Activated T-cell treated with anti-CD3 and anti-CD28 coated beads, Interleukin-2, amount 50 U/mL, for 72 hours (primary cell): ENCODE data around the gene ZNF408. TPM values are rescaled to one million over a fixed set of nuclear protein-coding genes. Genes with fewer than 3 reads are reported as not detected.
A peak's percentile ranks its signal among the peaks of the same experiment; 100 is the strongest.

Experiments
- ATAC-seq, 2 donors: fragments of 150-1000 bp; cut with Tn5 transposase; replicated peaks in 1 of 2; 2 replicates each; pipeline ENCODE4 v1.10.0; 2021; ENCODE audit warnings: moderate library complexity in 2 of 2, mild to moderate bottlenecking in 1 of 2
- DNase-seq, 2 donors: peaks; one replicate each; pipeline ENCODE4 v3.0.0; 2021 to 2022; ENCODE audit warnings: mixed read lengths in 1 of 2
- H3K27ac Mint-ChIP-seq: one replicate; pipeline ENCODE4 v1.8.0; 2022; ENCODE audit warnings: mild to moderate bottlenecking, moderate library complexity, mixed read lengths
- H3K27me3 Mint-ChIP-seq: one replicate; pipeline ENCODE4 v1.8.0; 2022; ENCODE audit warnings: low read depth, mixed read lengths
- H3K36me3 Mint-ChIP-seq, 2 donors: one replicate each; pipeline ENCODE4 v1.8.0; 2022; ENCODE audit warnings: mixed read lengths in 2 of 2, mild to moderate bottlenecking in 1 of 2; ENCODE audit not compliant: insufficient read depth in 2 of 2
- H3K4me1 Mint-ChIP-seq: one replicate; pipeline ENCODE4 v1.8.0; 2022; ENCODE audit warnings: low read depth, mixed read lengths
- H3K4me3 Mint-ChIP-seq, 2 donors: one replicate each; pipeline ENCODE4 v1.8.0; 2022; ENCODE audit warnings: mild to moderate bottlenecking in 2 of 2, mixed read lengths in 2 of 2, moderate library complexity in 2 of 2
- H3K9me3 Mint-ChIP-seq, 2 donors: one replicate each; pipeline ENCODE4 v1.8.0; 2022; ENCODE audit warnings: mixed read lengths in 2 of 2
- total RNA-seq, 2 donors: library from RNA; stranded (reverse); gene quantifications; one replicate each; pipeline ENCODE4 v1.2.3, GENCODE V29; 2022

Gene ZNF408
- total RNA-seq, 2 donors from 2014 or later: 17.8 to 18.2 TPM

GRCh38 chr11:46718155-46719019 lies 17.6 kb downstream of the ZNF408 start:
- DNase-seq (no peak), ATAC-seq (no peak)
- no peaks in the 10 kb centered on the region for H3K9me3 Mint-ChIP-seq
- peaks cover 7% of the 10 kb centered on the region for H3K4me1 Mint-ChIP-seq
- no peak overlapping the region for H3K27ac Mint-ChIP-seq
- H3K27me3 Mint-ChIP-seq: no peaks in the 10 kb centered on the region
- H3K4me3 Mint-ChIP-seq: no peak overlapping the region
- no peaks in the 10 kb centered on the region for H3K36me3 Mint-ChIP-seq

DNA sequence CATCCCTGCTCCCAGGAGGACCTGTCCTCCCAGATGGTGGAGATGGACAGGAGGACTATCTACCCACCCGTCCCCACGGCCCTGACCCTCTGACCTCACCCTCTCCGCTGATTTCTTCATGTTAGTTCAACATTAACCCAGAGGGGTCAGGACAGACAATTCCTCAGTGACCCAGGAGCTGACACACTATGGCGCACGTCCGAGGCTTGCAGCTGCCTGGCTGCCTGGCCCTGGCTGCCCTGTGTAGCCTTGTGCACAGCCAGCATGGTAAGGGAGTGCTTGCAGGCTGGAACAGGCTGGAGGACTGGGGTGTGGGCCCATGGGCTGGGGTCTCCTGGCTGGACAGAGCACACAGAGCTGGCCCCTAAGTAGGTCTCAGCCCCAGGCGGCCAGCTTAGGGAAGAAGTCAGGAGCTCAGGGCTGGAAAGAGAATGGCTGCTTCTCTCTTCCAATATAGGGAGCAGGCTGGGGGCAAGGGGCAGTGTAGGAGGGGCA lies 18.3 kb downstream of the ZNF408 start, which contains the start of gene F2:
Gene F2, plus strand, starts transcription at position 166 of the 495 bp plus-strand sequence. Its CDS starts 23 bp downstream, at position 189.
- H3K27ac Mint-ChIP-seq: no peak within 1 kb of the TSS
- H3K9me3 Mint-ChIP-seq: no peaks in the 10 kb centered on the region
- peaks cover 7% of the 10 kb centered on the region for H3K4me1 Mint-ChIP-seq
- no peak within 1 kb of the TSS for H3K4me3 Mint-ChIP-seq
- ATAC-seq (no peak), DNase-seq (no peak)
- H3K36me3 Mint-ChIP-seq: no peaks in the 10 kb centered on the region
- no peaks in the 10 kb centered on the region for H3K27me3 Mint-ChIP-seq

DNA sequence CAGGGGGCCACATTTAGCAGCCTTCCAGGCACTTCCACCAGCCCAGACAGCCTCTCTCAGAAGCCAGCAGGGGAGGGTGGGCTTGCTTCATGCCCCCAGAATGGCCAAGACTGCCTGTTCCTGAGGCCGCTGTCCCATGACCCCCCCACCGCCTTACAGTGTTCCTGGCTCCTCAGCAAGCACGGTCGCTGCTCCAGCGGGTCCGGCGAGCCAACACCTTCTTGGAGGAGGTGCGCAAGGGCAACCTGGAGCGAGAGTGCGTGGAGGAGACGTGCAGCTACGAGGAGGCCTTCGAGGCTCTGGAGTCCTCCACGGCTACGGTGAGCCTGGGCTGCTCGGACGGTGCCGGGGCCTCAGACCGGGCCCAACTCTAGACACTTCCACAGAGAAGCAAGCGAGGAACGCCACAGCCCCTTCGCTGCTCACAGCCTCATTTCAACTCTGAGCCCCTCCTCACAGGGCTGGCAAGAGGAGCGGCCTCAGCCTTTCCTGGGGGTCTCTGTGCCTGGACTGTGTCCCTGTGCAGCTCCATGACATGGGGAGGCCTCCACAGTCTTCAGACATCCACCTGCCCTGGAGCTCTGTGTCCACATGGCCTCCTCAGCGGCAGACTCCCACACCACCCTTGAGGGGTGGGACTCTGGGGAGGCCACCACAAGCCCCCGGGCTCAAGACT lies 18.9 kb downstream of the ZNF408 start:
- peaks cover 2% of the 10 kb centered on the region for H3K4me1 Mint-ChIP-seq
- H3K36me3 Mint-ChIP-seq: no peaks in the 10 kb centered on the region
- H3K27ac Mint-ChIP-seq: no peak overlapping the region
- DNase-seq (no peak), ATAC-seq (peak in 1 of 2 donors; percentile 11)
- H3K4me3 Mint-ChIP-seq: no peak overlapping the region
- no peaks in the 10 kb centered on the region for H3K27me3 Mint-ChIP-seq
- no peaks in the 10 kb centered on the region for H3K9me3 Mint-ChIP-seq

DNA sequence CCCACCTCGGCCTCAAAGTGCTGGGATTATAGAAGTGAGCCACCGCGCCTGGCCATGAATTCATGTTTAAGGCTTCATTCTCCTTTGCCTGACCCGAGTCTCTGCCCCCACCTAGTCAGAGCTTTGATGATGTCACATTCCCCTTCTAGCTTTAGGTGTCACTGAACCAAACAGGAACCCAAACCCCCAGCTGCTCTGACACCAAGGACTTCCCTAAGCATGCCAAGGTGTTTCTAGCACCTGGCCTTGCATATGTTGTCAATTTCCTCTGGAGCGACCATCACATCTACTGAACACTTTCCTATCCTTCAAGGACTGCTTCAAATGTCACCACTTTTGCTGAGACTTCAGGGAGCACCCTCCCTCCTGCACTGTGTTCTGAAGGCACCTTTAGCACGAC lies 20.5 kb downstream of the ZNF408 start:
- no peak overlapping the region for H3K4me3 Mint-ChIP-seq
- no peak for DNase-seq
- no peak overlapping the region for H3K27ac Mint-ChIP-seq
- ATAC-seq: no peak
- H3K9me3 Mint-ChIP-seq: no peaks in the 10 kb centered on the region
- no peaks in the 10 kb centered on the region for H3K27me3 Mint-ChIP-seq
- H3K36me3 Mint-ChIP-seq: no peaks in the 10 kb centered on the region
- no peaks in the 10 kb centered on the region for H3K4me1 Mint-ChIP-seq

- Mint-ChIP-seq H3K4me1 (no peaks in the 10 kb centered on the region), H3K36me3 (no peaks in the 10 kb centered on the region), H3K9me3 (no peaks in the 10 kb centered on the region), H3K27me3 (no peaks in the 10 kb centered on the region), H3K27ac (no peak overlapping the region), H3K4me3 (no peak overlapping the region)
- DNase-seq (no peak), ATAC-seq (no peak)
These were observed 21.9 kb downstream of the ZNF408 start for GRCh38 chr11:46722566-46723358.

GRCh38 chr11:46723359-46723680 lies 22.5 kb downstream of the ZNF408 start:
- no peak for DNase-seq
- no peaks in the 10 kb centered on the region for H3K9me3 Mint-ChIP-seq
- no peaks in the 10 kb centered on the region for H3K27me3 Mint-ChIP-seq
- no peaks in the 10 kb centered on the region for H3K4me1 Mint-ChIP-seq
- H3K36me3 Mint-ChIP-seq: no peaks in the 10 kb centered on the region
- ATAC-seq: no peak
- H3K4me3 Mint-ChIP-seq: no peak overlapping the region
- H3K27ac Mint-ChIP-seq: no peak overlapping the region

DNA sequence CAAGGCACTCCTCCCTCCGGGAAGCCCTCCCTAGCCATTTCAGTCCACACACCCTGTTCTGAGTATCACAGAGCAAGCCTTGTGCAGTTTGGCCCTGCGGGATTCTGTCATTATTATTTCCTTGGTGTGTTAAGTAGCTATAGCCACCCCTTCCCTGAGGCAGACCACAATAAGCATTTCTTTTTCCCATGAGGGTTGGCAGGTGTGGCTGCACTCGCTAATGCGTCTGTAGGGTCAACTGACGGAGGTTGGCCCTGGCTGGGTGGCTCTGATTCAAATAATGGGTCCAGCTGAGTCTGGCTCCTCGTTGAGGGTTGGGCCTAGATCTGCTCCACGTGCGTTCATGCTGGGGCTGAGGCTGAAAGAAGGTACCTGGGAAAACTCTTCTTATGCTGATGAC lies 23.3 kb downstream of the ZNF408 start:
- DNase-seq (no peak), ATAC-seq (no peak)
- Mint-ChIP-seq H3K4me3 (no peak overlapping the region), H3K4me1 (no peaks in the 10 kb centered on the region), H3K9me3 (no peaks in the 10 kb centered on the region), H3K27me3 (no peaks in the 10 kb centered on the region), H3K36me3 (no peaks in the 10 kb centered on the region), H3K27ac (no peak overlapping the region)

GRCh38 chr11:46725338-46726205 lies 24.7 kb downstream of the ZNF408 start:
- H3K9me3 Mint-ChIP-seq: no peaks in the 10 kb centered on the region
- no peak overlapping the region for H3K27ac Mint-ChIP-seq
- peak in 1 of 2 donors; percentile 3 for ATAC-seq
- no peaks in the 10 kb centered on the region for H3K27me3 Mint-ChIP-seq
- H3K4me1 Mint-ChIP-seq: no peaks in the 10 kb centered on the region
- H3K4me3 Mint-ChIP-seq: no peak overlapping the region
- DNase-seq: no peak
- no peaks in the 10 kb centered on the region for H3K36me3 Mint-ChIP-seq

- Mint-ChIP-seq H3K4me1 (no peaks in the 10 kb centered on the region), H3K9me3 (no peaks in the 10 kb centered on the region), H3K27me3 (no peaks in the 10 kb centered on the region), H3K36me3 (no peaks in the 10 kb centered on the region), H3K4me3 (no peak overlapping the region), H3K27ac (no peak overlapping the region)
- ATAC-seq (no peak), DNase-seq (no peak)
These were observed 25.5 kb downstream of the ZNF408 start for GRCh38 chr11:46726206-46726862.

DNA sequence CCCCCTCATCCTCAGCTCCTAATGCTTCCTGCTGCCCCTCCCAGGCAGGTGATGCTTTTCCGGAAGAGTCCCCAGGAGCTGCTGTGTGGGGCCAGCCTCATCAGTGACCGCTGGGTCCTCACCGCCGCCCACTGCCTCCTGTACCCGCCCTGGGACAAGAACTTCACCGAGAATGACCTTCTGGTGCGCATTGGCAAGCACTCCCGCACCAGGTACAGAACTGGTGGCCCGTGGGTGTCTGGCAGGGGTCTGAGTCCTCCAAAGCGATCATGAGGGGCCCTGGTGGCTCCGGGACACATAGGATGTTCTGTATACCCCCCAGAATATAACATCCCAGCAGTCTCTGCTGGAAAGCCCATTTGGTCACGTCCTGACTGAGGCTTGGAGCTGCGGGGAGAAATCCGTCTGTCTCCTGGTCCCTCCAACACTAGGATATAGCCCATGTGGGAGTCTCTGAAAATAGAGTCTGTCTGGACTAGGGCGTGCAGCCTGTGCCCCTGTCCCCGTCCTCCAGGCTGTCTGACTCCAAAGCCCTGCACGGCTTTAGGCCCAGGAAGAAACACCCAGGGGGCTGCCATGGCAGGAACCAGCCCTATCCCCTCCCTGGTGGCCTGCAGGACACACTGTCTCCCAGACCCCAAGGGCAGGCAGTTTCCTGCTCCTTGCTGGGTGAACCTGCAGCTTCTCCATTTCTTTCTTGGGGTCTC lies 27.3 kb downstream of the ZNF408 start:
- H3K4me3 Mint-ChIP-seq: no peak overlapping the region
- ATAC-seq (peak in 1 of 2 donors; percentile 19), DNase-seq (no peak)
- H3K9me3 Mint-ChIP-seq: no peaks in the 10 kb centered on the region
- H3K4me1 Mint-ChIP-seq: no peaks in the 10 kb centered on the region
- no peaks in the 10 kb centered on the region for H3K27me3 Mint-ChIP-seq
- H3K36me3 Mint-ChIP-seq: no peaks in the 10 kb centered on the region
- no peak overlapping the region for H3K27ac Mint-ChIP-seq

DNA sequence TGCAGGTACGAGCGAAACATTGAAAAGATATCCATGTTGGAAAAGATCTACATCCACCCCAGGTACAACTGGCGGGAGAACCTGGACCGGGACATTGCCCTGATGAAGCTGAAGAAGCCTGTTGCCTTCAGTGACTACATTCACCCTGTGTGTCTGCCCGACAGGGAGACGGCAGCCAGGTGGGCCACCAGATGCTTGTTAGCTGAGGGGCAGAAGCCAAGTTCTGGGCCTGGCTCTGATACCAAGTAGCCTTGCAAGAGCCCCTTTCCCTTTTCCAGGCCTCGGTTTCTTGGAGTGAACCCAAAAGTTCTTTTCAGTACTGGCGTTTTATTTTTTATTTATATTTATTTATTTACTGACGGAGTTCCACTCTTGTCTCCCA lies 27.8 kb downstream of the ZNF408 start:
- DNase-seq: no peak
- no peaks in the 10 kb centered on the region for H3K27me3 Mint-ChIP-seq
- H3K4me1 Mint-ChIP-seq: no peaks in the 10 kb centered on the region
- no peaks in the 10 kb centered on the region for H3K36me3 Mint-ChIP-seq
- no peak for ATAC-seq
- H3K9me3 Mint-ChIP-seq: no peaks in the 10 kb centered on the region
- H3K27ac Mint-ChIP-seq: no peak overlapping the region
- no peak overlapping the region for H3K4me3 Mint-ChIP-seq
